Dermis blood vessel endothelial cell (primary cell): ENCODE measurements around the gene INTS1. TPM values are rescaled to one million over a fixed set of nuclear protein-coding genes. Genes with fewer than 3 reads are reported as not detected.

Source experiments
- DNase-seq: peaks from one replicate; pipeline ENCODE4 v3.0.0; 2010
- total RNA-seq: library from RNA; depleted of rRNA; stranded (reverse); fragments of >200 nt; gene quantifications from 2 replicates; pipeline ENCODE4 v1.2.3, GENCODE V29; 2014

INTS1 gene
- total RNA-seq, 1 donor from 2014 or later, result 44.6 TPM

- no peak for DNase-seq
These were observed 19.6 kb downstream of the INTS1 start for GRCh38 chr7:1484569-1484968.

GRCh38 chr7:1483536-1484505 lies 20.4 kb downstream of the INTS1 start:
- no peak for DNase-seq

GRCh38 chr7:1483079-1483478 lies 21.1 kb downstream of the INTS1 start:
- no peak for DNase-seq

GRCh38 chr7:1481300-1481699 lies 22.9 kb downstream of the INTS1 start:
- DNase-seq, result no peak

GRCh38 chr7:1480670-1481069 lies 23.5 kb downstream of the INTS1 start:
- no peak for DNase-seq

- no peak for DNase-seq
These were observed 24.9 kb downstream of the INTS1 start for GRCh38 chr7:1479287-1479686.

GRCh38 chr7:1478480-1478879 lies 25.7 kb downstream of the INTS1 start:
- no peak for DNase-seq

GRCh38 chr7:1476859-1477258 lies 27.3 kb downstream of the INTS1 start:
- no peak for DNase-seq

- DNase-seq, result no peak
These were observed 28.2 kb downstream of the INTS1 start for GRCh38 chr7:1475991-1476390.

- DNase-seq, result no peak
These were observed 28.8 kb downstream of the INTS1 start for GRCh38 chr7:1475393-1475792.

GRCh38 chr7:1474736-1475135 lies 29.5 kb downstream of the INTS1 start:
- DNase-seq, result peak; percentile 19

GRCh38 chr7:1473864-1474512 lies 30.2 kb downstream of the INTS1 start:
- DNase-seq, result peak; percentile 92

GRCh38 chr7:1470901-1471300 lies 33.3 kb downstream of the INTS1 start:
- no peak for DNase-seq

- DNase-seq, result no peak
These were observed 35.4 kb downstream of the INTS1 start for GRCh38 chr7:1468643-1469298.

GRCh38 chr7:1468203-1468602 lies 36.0 kb downstream of the INTS1 start:
- DNase-seq, result no peak

GRCh38 chr7:1466524-1467271 lies 37.5 kb downstream of the INTS1 start:
- peak; percentile 31 for DNase-seq

- DNase-seq, result no peak
These were observed 39.5 kb downstream of the INTS1 start for GRCh38 chr7:1464694-1465093.

- no peak for DNase-seq
These were observed 40.4 kb downstream of the INTS1 start for GRCh38 chr7:1463676-1464223.

GRCh38 chr7:1461646-1462375 lies 42.4 kb downstream of the INTS1 start:
- DNase-seq, result no peak

- peak; percentile 60 for DNase-seq
These were observed 43.2 kb downstream of the INTS1 start for GRCh38 chr7:1460821-1461645.
